Measurements from ENCODE around the gene NR2F2.

GRCh38 chr15:96366526-96366877 lies 36.0 kb downstream of the NR2F2 start:
- TF ChIP-seq, protein P1, sequence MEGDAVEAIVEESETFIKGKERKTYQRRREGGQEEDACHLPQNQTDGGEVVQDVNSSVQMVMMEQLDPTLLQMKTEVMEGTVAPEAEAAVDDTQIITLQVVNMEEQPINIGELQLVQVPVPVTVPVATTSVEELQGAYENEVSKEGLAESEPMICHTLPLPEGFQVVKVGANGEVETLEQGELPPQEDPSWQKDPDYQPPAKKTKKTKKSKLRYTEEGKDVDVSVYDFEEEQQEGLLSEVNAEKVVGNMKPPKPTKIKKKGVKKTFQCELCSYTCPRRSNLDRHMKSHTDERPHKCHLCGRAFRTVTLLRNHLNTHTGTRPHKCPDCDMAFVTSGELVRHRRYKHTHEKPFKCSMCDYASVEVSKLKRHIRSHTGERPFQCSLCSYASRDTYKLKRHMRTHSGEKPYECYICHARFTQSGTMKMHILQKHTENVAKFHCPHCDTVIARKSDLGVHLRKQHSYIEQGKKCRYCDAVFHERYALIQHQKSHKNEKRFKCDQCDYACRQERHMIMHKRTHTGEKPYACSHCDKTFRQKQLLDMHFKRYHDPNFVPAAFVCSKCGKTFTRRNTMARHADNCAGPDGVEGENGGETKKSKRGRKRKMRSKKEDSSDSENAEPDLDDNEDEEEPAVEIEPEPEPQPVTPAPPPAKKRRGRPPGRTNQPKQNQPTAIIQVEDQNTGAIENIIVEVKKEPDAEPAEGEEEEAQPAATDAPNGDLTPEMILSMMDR (IDR thresholded peaks at IDR 0.05) = no peak
- TF ChIP-seq EP300 (IDR thresholded peaks at IDR 0.05) = no peak
- no peak for TF ChIP-seq POLR2A (IDR thresholded peaks at IDR 0.05; ENCODE audit: low read depth)

All from esophagus muscularis mucosa (tissue), 4 donors.